ENCODE measurements around the gene SLC38A10. TPM values are rescaled to one million over a fixed set of nuclear protein-coding genes. Genes with fewer than 3 reads are reported as not detected.

SLC38A10 gene
- total and polyA plus RNA-seq, 2 of the 13 experiments (the other 11 are each of a cell fraction or from before 2014, with no cell fraction given) = 23.4 to 55.8 TPM

- TF ChIP-seq ZNF513 (CRISPR knock-in tag; conservative IDR thresholded peaks at IDR 0.05) (0 out of 2 replicates have a peak, but pooled peaks have one; percentile 36), ZNF672 (CRISPR knock-in tag; IDR thresholded peaks at IDR 0.05) (no peak), AGO2 (optimal IDR thresholded peaks at IDR 0.05; ENCODE audit: low read depth, low read length) (peak; percentile 69), ZMAT3 (CRISPR knock-in tag; conservative IDR thresholded peaks at IDR 0.05) (peak; percentile 61; the same call in 1 of the 2 replicates), ZBTB10 (CRISPR knock-in tag; IDR thresholded peaks at IDR 0.05; ENCODE audit: borderline replicate concordance) (no peak), ZNF30 (CRISPR knock-in tag; IDR thresholded peaks at IDR 0.05) (no peak), MEF2D (CRISPR knock-in tag; IDR thresholded peaks at IDR 0.05) (peak; percentile 61; the same call in 1 of the 2 replicates), RARG (CRISPR knock-in tag; IDR thresholded peaks at IDR 0.05; ENCODE audit: low read depth) (no peak), YEATS4 (CRISPR knock-in tag; IDR thresholded peaks at IDR 0.05; ENCODE audit: borderline replicate concordance) (peak; percentile 85), ZNF256 (CRISPR knock-in tag; conservative IDR thresholded peaks at IDR 0.05) (no peak), FOXA3 (CRISPR knock-in tag; IDR thresholded peaks at IDR 0.05) (peak; percentile 26; the same call in 1 of the 2 replicates), FIP1L1 (IDR thresholded peaks at IDR 0.05; ENCODE audit: borderline replicate concordance, insufficient read depth, low read depth, low read length) (peak; percentile 47; the same call in 1 of the 2 replicates), TOE1 (CRISPR knock-in tag; IDR thresholded peaks at IDR 0.05) (no peak)
- TF ChIP-seq, protein P1, sequence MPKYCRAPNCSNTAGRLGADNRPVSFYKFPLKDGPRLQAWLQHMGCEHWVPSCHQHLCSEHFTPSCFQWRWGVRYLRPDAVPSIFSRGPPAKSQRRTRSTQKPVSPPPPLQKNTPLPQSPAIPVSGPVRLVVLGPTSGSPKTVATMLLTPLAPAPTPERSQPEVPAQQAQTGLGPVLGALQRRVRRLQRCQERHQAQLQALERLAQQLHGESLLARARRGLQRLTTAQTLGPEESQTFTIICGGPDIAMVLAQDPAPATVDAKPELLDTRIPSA (CRISPR knock-in tag; IDR thresholded peaks at IDR 0.05; ENCODE audit: borderline replicate concordance) = peak; percentile 16
- TF ChIP-seq, protein P2, sequence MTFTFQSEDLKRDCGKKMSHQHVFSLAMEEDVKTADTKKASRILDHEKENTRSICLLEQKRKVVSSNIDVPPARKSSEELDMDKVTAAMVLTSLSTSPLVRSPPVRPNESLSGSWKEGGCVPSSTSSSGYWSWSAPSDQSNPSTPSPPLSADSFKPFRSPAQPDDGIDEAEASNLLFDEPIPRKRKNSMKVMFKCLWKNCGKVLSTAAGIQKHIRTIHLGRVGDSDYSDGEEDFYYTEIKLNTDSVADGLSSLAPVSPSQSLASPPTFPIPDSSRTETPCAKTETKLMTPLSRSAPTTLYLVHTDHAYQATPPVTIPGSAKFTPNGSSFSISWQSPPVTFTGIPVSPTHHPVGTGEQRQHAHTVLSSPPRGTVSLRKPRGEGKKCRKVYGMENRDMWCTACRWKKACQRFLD (CRISPR knock-in tag; IDR thresholded peaks at IDR 0.05; ENCODE audit: borderline replicate concordance) = peak; percentile 86; the same call in 1 of the 2 replicates
- TF ChIP-seq, protein P3, sequence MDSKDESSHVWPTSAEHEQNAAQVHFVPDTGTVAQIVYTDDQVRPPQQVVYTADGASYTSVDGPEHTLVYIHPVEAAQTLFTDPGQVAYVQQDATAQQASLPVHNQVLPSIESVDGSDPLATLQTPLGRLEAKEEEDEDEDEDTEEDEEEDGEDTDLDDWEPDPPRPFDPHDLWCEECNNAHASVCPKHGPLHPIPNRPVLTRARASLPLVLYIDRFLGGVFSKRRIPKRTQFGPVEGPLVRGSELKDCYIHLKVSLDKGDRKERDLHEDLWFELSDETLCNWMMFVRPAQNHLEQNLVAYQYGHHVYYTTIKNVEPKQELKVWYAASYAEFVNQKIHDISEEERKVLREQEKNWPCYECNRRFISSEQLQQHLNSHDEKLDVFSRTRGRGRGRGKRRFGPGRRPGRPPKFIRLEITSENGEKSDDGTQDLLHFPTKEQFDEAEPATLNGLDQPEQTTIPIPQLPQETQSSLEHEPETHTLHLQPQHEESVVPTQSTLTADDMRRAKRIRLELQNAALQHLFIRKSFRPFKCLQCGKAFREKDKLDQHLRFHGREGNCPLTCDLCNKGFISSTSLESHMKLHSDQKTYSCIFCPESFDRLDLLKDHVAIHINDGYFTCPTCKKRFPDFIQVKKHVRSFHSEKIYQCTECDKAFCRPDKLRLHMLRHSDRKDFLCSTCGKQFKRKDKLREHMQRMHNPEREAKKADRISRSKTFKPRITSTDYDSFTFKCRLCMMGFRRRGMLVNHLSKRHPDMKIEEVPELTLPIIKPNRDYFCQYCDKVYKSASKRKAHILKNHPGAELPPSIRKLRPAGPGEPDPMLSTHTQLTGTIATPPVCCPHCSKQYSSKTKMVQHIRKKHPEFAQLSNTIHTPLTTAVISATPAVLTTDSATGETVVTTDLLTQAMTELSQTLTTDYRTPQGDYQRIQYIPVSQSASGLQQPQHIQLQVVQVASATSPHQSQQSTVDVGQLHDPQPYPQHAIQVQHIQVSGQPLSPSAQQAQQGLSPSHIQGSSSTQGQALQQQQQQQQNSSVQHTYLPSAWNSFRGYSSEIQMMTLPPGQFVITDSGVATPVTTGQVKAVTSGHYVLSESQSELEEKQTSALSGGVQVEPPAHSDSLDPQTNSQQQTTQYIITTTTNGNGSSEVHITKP (CRISPR knock-in tag; IDR thresholded peaks at IDR 0.05; ENCODE audit: low read depth) = no peak
Observed at GRCh38 chr17:81295031-81295675, at the start of gene SLC38A10 (continued).

All from HepG2 (cell line).